Activated naive CD4-positive, alpha-beta T cell treated with anti-CD3 and anti-CD28 coated beads, Interleukin-2, amount 50 U/mL, for 72 hours (primary cell): ENCODE measurements around the gene APH1A. TPM values are rescaled to one million over a fixed set of nuclear protein-coding genes. Genes with fewer than 3 reads are reported as not detected.
A peak's percentile ranks its signal among the peaks of the same experiment; 100 is the strongest.
"Not testable (repeated sequence)": the region's sequence is repeated elsewhere in the genome, so short reads cannot be mapped to it uniquely, and the experiment has no call there.

ENCODE experiments used
- ATAC-seq, 2 donors: fragments of 150-1000 bp; cut with Tn5 transposase; 2 replicates each; pipeline ENCODE4 v1.10.0; 2021; ENCODE audit warnings: mild to moderate bottlenecking in 2 of 2, moderate library complexity in 2 of 2
- DNase-seq, 2 donors: peaks; one replicate each; pipeline ENCODE4 v3.0.0; 2021 to 2022; ENCODE audit warnings: low spot score in 2 of 2
- H3K27ac Mint-ChIP-seq, 2 donors: one replicate each; pipeline ENCODE4 v1.8.0; 2022; ENCODE audit warnings: mild to moderate bottlenecking in 2 of 2, mixed read lengths in 2 of 2
- H3K36me3 Mint-ChIP-seq, 2 donors: one replicate each; pipeline ENCODE4 v1.8.0; 2022; ENCODE audit warnings: mixed read lengths in 2 of 2
- H3K9me3 Mint-ChIP-seq, 2 donors: one replicate each; pipeline ENCODE4 v1.8.0; 2022; ENCODE audit warnings: mixed read lengths in 2 of 2
- total RNA-seq, 2 donors: library from RNA; stranded (reverse); gene quantifications; one replicate each; pipeline ENCODE4 v1.2.3, GENCODE V29; 2022

Gene APH1A
- total RNA-seq = 100 to 1,000 TPM; 103 to 116 TPM

GRCh38 chr1:150268705-150269403, at the start of gene APH1A:
Gene APH1A, minus strand, starts transcription at chr1:150269016. Its CDS starts 206 bp downstream, at chr1:150268810.
- DNase-seq (peak; percentile 91 to 94), ATAC-seq (peak; percentile 98 to 99)
- H3K36me3 Mint-ChIP-seq = peaks cover 26% of the 10 kb centered on the region in 2 donors
- no peaks in the 10 kb centered on the region for H3K9me3 Mint-ChIP-seq
- H3K27ac Mint-ChIP-seq = peak within 1 kb of the TSS; percentile 100

GRCh38 chr1:150314691-150315090, 45.9 kb upstream of the APH1A start:
- ATAC-seq, DNase-seq, H3K36me3 Mint-ChIP-seq, H3K9me3 Mint-ChIP-seq: not testable (repeated sequence)
- H3K27ac Mint-ChIP-seq = peak overlapping the region in 1 of 2 donors; percentile 9

- H3K9me3 Mint-ChIP-seq = no peaks in the 10 kb centered on the region
- H3K27ac Mint-ChIP-seq = no peak overlapping the region
- H3K36me3 Mint-ChIP-seq = peaks cover 5 to 12% of the 10 kb centered on the region in 2 donors
- DNase-seq (no peak), ATAC-seq (no peak)
Observed at GRCh38 chr1:150311762-150312161, 42.9 kb upstream of the APH1A start.

- no peaks in the 10 kb centered on the region for H3K9me3 Mint-ChIP-seq
Observed at GRCh38 chr1:150309758-150310508, 41.1 kb upstream of the APH1A start.

GRCh38 chr1:150308585-150308984, 39.8 kb upstream of the APH1A start:
- ATAC-seq, H3K9me3 Mint-ChIP-seq, DNase-seq: not testable (repeated sequence)
- H3K27ac Mint-ChIP-seq = peak overlapping the region in 1 of 2 donors; percentile 19
- H3K36me3 Mint-ChIP-seq = peaks cover 6 to 21% of the 10 kb centered on the region in 2 donors

More at GRCh38 chr1:150309758-150310508, 41.1 kb upstream of the APH1A start:
- H3K27ac Mint-ChIP-seq = no peak overlapping the region
- H3K36me3 Mint-ChIP-seq = peaks cover 5 to 21% of the 10 kb centered on the region in 2 donors
- DNase-seq (no peak), ATAC-seq (no peak)

GRCh38 chr1:150302902-150303301, 34.1 kb upstream of the APH1A start:
- DNase-seq (no peak), ATAC-seq (no peak)
- peak overlapping the region; percentile 22 to 81 for H3K27ac Mint-ChIP-seq
- no peaks in the 10 kb centered on the region for H3K9me3 Mint-ChIP-seq
- H3K36me3 Mint-ChIP-seq = peaks cover 11 to 30% of the 10 kb centered on the region in 2 donors

- DNase-seq = no peak
- Mint-ChIP-seq H3K27ac (peak overlapping the region in 1 of 2 donors; percentile 22), H3K36me3 (peaks cover 10 to 27% of the 10 kb centered on the region in 2 donors), H3K9me3 (no peaks in the 10 kb centered on the region)
- ATAC-seq = no peak
Observed at GRCh38 chr1:150302338-150302737, 33.5 kb upstream of the APH1A start.

GRCh38 chr1:150299716-150300115, 30.9 kb upstream of the APH1A start:
- DNase-seq (no peak), ATAC-seq (no peak)
- Mint-ChIP-seq H3K9me3 (no peaks in the 10 kb centered on the region), H3K36me3 (peaks cover 24 to 33% of the 10 kb centered on the region in 2 donors), H3K27ac (peak overlapping the region in 1 of 2 donors; percentile 62)

- H3K36me3 Mint-ChIP-seq = peaks cover 15 to 21% of the 10 kb centered on the region in 2 donors
- DNase-seq = no peak
Observed at GRCh38 chr1:150295476-150295875, 26.7 kb upstream of the APH1A start.

GRCh38 chr1:150293433-150294253, 24.8 kb upstream of the APH1A start, which contains the start of gene MRPS21:
Gene MRPS21, plus strand, starts transcription at chr1:150293861. Its CDS starts 506 bp downstream, at chr1:150294367.
- H3K9me3 Mint-ChIP-seq = no peaks in the 10 kb centered on the region
- peaks cover 15 to 21% of the 10 kb centered on the region in 2 donors for H3K36me3 Mint-ChIP-seq
- ATAC-seq (peak; percentile 100), DNase-seq (peak; percentile 86 to 91)
- peak within 1 kb of the TSS; percentile 92 to 96 for H3K27ac Mint-ChIP-seq

More at GRCh38 chr1:150295476-150295875, 26.7 kb upstream of the APH1A start:
- no peak for ATAC-seq
- H3K27ac Mint-ChIP-seq = peak overlapping the region; percentile 33 to 41
- no peaks in the 10 kb centered on the region for H3K9me3 Mint-ChIP-seq

- DNase-seq (no peak), ATAC-seq (no peak)
- no peaks in the 10 kb centered on the region for H3K9me3 Mint-ChIP-seq
- peaks cover 0 to 2% of the 10 kb centered on the region in 2 donors for H3K36me3 Mint-ChIP-seq
- H3K27ac Mint-ChIP-seq = peak overlapping the region in 1 of 2 donors; percentile 38
Observed at GRCh38 chr1:150288822-150289221, 20.0 kb upstream of the APH1A start.

GRCh38 chr1:150288382-150288781, 19.6 kb upstream of the APH1A start:
- no peaks in the 10 kb centered on the region for H3K9me3 Mint-ChIP-seq
- DNase-seq = no peak
- H3K36me3 Mint-ChIP-seq = no peaks in the 10 kb centered on the region
- no peak for ATAC-seq
- no peak overlapping the region for H3K27ac Mint-ChIP-seq

GRCh38 chr1:150283260-150283659, 14.4 kb upstream of the APH1A start:
- DNase-seq (no peak), ATAC-seq (no peak)
- Mint-ChIP-seq H3K9me3 (peaks cover 9 to 12% of the 10 kb centered on the region in 2 donors), H3K36me3 (peaks cover 10 to 15% of the 10 kb centered on the region in 2 donors), H3K27ac (no peak overlapping the region)

- ATAC-seq = no peak
- H3K9me3 Mint-ChIP-seq = peaks cover 9 to 12% of the 10 kb centered on the region in 2 donors
- DNase-seq = peak in 1 of 2 donors; percentile 21
- peaks cover 10 to 15% of the 10 kb centered on the region in 2 donors for H3K36me3 Mint-ChIP-seq
- peak overlapping the region; percentile 78 to 86 for H3K27ac Mint-ChIP-seq
Observed at GRCh38 chr1:150282558-150282958, 13.7 kb upstream of the APH1A start.

- Mint-ChIP-seq H3K36me3 (peaks cover 10 to 15% of the 10 kb centered on the region in 2 donors), H3K9me3 (peaks cover 9 to 12% of the 10 kb centered on the region in 2 donors), H3K27ac (peak within 1 kb of the TSS; percentile 78 to 86)
- ATAC-seq (peak; percentile 87 to 93), DNase-seq (peak; percentile 60 to 70)
Observed at GRCh38 chr1:150281758-150282557, 13.1 kb upstream of the APH1A start, which contains the start of gene CIART. Gene CIART, plus strand, starts transcription at chr1:150282554. Its CDS starts 714 bp downstream, at chr1:150283268.
